HepG2 (cell line): ENCODE data around the gene CACNA1G. TPM values are rescaled to one million over a fixed set of nuclear protein-coding genes. Genes with fewer than 3 reads are reported as not detected.

Source experiments
- CBX5 ChIP-seq: sonication (generic); formaldehyde crosslinking; IDR thresholded peaks from 2 replicates; pipeline ENCODE4 v1.4.0; 2020; ENCODE audit warnings: missing genetic modification reagents, borderline replicate concordance
- CERS6 ChIP-seq: sonication (generic); formaldehyde crosslinking; IDR thresholded peaks from 2 replicates; pipeline ENCODE4 v1.5.0; 2020; ENCODE audit warnings: missing genetic modification reagents
- GATAD1 ChIP-seq: IDR thresholded peaks from 2 replicates; pipeline ENCODE4 v1.6.1; 2016; ENCODE audit warnings: missing genetic modification reagents, missing compliant biosample characterization
- LCORL ChIP-seq, 2 experiments: fragments of 450-650 bp in 1 of 2; sonication (generic) in 1 of 2; formaldehyde crosslinking in 1 of 2; IDR thresholded peaks; 2 replicates each; pipeline versions ENCODE4 v1.5.0 to v1.6.1; 2017 to 2020; ENCODE audit warnings: antibody characterized with exemption in 1 of 2, missing genetic modification reagents in 1 of 2
- NPAS2 ChIP-seq: sonication (generic); formaldehyde crosslinking; IDR thresholded peaks from 2 replicates; pipeline ENCODE4 v1.8.0; 2022; ENCODE audit warnings: mild to moderate bottlenecking, missing genetic modification reagents, borderline replicate concordance
- PTBP1 ChIP-seq: fragments of 200-400 bp; formaldehyde crosslinking; IDR thresholded peaks from 2 replicates; pipeline ENCODE4 v1.6.1; 2018; ENCODE audit warnings: low read length, low read depth; ENCODE audit not compliant: poor library complexity, severe bottlenecking
- RORA ChIP-seq: sonication (generic); formaldehyde crosslinking; IDR thresholded peaks from 2 replicates; pipeline ENCODE4 v1.5.0; 2020; ENCODE audit warnings: mild to moderate bottlenecking, missing genetic modification reagents, moderate library complexity
- SIX1 ChIP-seq: sonication (generic); formaldehyde crosslinking; IDR thresholded peaks from 2 replicates; pipeline ENCODE4 v1.4.0; 2020; ENCODE audit warnings: missing genetic modification reagents, borderline replicate concordance
- SMARCE1 ChIP-seq: fragments of 450-650 bp; IDR thresholded peaks from 2 replicates; pipeline ENCODE4 v1.6.1; 2017; ENCODE audit warnings: borderline replicate concordance
- SNAPC4 ChIP-seq: sonication (generic); formaldehyde crosslinking; IDR thresholded peaks from 2 replicates; pipeline ENCODE4 v1.4.0; 2020; ENCODE audit warnings: mild to moderate bottlenecking, missing genetic modification reagents
- SNRNP70 ChIP-seq: fragments of 200-400 bp; formaldehyde crosslinking; IDR thresholded peaks from 2 replicates; pipeline ENCODE4 v1.6.1; 2017; ENCODE audit warnings: mild to moderate bottlenecking, low read depth, low read length, moderate library complexity
- SOX5 ChIP-seq: IDR thresholded peaks from 2 replicates; pipeline ENCODE4 v1.6.1; 2016; ENCODE audit warnings: borderline replicate concordance
- ZBTB7B ChIP-seq: sonication (generic); formaldehyde crosslinking; IDR thresholded peaks from 2 replicates; pipeline ENCODE4 v1.4.0; 2020; ENCODE audit warnings: missing genetic modification reagents
- ZNF33A ChIP-seq: sonication (generic); formaldehyde crosslinking; IDR thresholded peaks from 2 replicates; pipeline ENCODE4 v1.5.1; 2020; ENCODE audit warnings: missing genetic modification reagents, mild to moderate bottlenecking, moderate library complexity, borderline replicate concordance
- ZNF614 ChIP-seq: IDR thresholded peaks from 2 replicates; pipeline ENCODE4 v1.6.1; 2018; ENCODE audit warnings: missing biosample characterization, missing genetic modification reagents, inconsistent platforms, borderline replicate concordance
- ZNF740 ChIP-seq: sonication (generic); formaldehyde crosslinking; IDR thresholded peaks from 2 replicates; pipeline ENCODE4 v1.4.0; 2020; ENCODE audit warnings: missing genetic modification reagents
- polyA plus RNA-seq, 8 experiments: library from polyadenylated mRNA; depleted of rRNA in 3 of 8; stranded (reverse) in 7 of 8; unstranded in 1 of 8; fragments of >200 nt; fragmentation: Illumina TruSeq in 4 of 8; extraction: Trizol in 4 of 8; gene quantifications; 2 replicates each; pipeline versions ENCODE4 v1.2.1 to v1.2.3, GENCODE V29; 2011 to 2016; ENCODE audit warnings: low read depth in 4 of 8, missing spikeins in 1 of 8, mixed read lengths in 1 of 8; ENCODE audit not compliant: insufficient read depth in 1 of 8
- total RNA-seq, 5 experiments: library from RNA; depleted of rRNA; stranded (reverse); fragments of >200 nt; fragmentation: Illumina TruSeq; extraction: Trizol; gene quantifications; 2 replicates each; pipeline ENCODE4 v1.2.3, GENCODE V29; 2016; ENCODE audit warnings: low read depth in 1 of 5
- TF ChIP-seq, protein P1 (sequence below): sonication (generic); formaldehyde crosslinking; IDR thresholded peaks from 2 replicates; pipeline ENCODE4 v1.4.0; 2020; ENCODE audit warnings: missing genetic modification reagents, mild to moderate bottlenecking, borderline replicate concordance
- TF ChIP-seq, protein P2 (sequence below): IDR thresholded peaks from 2 replicates; pipeline ENCODE4 v1.6.1; 2016; ENCODE audit warnings: low read depth, borderline replicate concordance

Gene CACNA1G
- total and polyA plus RNA-seq, 2 of the 13 experiments (the other 11 are each of a cell fraction or from before 2014, with no cell fraction given): 0.02 TPM; not detected in 1

DNA sequence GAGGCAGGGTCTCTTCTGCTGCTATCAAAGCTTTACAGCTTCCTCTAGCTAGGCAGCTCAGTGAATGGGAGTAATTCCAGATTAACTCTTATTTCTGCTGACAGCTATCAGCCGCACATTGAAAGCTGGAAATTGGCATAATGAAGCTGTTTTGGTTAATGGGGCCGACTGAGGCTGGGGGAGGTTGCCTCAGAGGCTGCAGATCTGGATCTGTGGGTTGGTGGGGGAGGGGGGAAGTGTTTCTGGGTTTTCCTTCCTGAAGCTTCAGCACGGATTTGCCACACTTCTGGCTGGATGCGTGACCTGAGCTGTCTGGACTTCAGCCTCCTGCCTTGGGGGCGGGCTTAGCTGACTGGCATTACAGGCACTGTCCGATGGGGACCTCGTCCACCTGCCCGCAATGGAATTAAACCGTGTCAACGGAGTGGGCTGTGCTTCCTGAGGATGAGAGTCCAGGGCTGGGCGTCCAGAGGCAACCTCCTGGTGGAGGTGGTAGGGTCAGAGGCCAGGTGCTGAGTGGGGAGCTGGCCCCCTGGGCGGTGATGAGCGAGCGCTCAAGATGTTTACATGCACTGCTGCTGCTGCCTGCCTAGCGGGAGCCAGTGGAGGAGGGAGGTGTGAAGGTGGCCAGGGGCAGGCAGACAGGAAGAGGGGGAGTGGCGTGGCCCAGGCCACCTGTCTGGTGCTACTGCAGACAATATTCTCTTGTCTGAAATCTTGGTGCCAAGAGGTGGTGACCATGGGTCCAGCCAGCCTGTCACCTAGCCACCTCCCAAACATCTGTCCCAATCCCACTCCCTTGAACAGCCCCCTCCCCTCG, 67.5 kb downstream of the CACNA1G start (continued):
- TF ChIP-seq GATAD1 (CRISPR knock-in tag) (peak; percentile 58; the same call in 1 of the 2 replicates), ZNF614 (CRISPR knock-in tag) (peak; percentile 71; the same call in 1 of the 2 replicates), SMARCE1 (no peak), RORA (CRISPR knock-in tag) (no peak), LCORL (IDR thresholded peaks at IDR 0.05) (no peak), LCORL (CRISPR knock-in tag; IDR thresholded peaks at IDR 0.05) (peak; percentile 92), NPAS2 (CRISPR knock-in tag) (no peak), SNAPC4 (CRISPR knock-in tag) (no peak), SNRNP70 (no peak), PTBP1 (no peak), ZNF740 (no peak), ZNF33A (no peak), ZBTB7B (CRISPR knock-in tag) (no peak), SOX5 (CRISPR knock-in tag) (peak; percentile 26; the same call in 1 of the 2 replicates), CERS6 (CRISPR knock-in tag) (no peak), CBX5 (CRISPR knock-in tag) (0 out of 2 replicates have a peak, but pooled peaks have one; percentile 30), SIX1 (no peak)
- TF ChIP-seq, protein P1, sequence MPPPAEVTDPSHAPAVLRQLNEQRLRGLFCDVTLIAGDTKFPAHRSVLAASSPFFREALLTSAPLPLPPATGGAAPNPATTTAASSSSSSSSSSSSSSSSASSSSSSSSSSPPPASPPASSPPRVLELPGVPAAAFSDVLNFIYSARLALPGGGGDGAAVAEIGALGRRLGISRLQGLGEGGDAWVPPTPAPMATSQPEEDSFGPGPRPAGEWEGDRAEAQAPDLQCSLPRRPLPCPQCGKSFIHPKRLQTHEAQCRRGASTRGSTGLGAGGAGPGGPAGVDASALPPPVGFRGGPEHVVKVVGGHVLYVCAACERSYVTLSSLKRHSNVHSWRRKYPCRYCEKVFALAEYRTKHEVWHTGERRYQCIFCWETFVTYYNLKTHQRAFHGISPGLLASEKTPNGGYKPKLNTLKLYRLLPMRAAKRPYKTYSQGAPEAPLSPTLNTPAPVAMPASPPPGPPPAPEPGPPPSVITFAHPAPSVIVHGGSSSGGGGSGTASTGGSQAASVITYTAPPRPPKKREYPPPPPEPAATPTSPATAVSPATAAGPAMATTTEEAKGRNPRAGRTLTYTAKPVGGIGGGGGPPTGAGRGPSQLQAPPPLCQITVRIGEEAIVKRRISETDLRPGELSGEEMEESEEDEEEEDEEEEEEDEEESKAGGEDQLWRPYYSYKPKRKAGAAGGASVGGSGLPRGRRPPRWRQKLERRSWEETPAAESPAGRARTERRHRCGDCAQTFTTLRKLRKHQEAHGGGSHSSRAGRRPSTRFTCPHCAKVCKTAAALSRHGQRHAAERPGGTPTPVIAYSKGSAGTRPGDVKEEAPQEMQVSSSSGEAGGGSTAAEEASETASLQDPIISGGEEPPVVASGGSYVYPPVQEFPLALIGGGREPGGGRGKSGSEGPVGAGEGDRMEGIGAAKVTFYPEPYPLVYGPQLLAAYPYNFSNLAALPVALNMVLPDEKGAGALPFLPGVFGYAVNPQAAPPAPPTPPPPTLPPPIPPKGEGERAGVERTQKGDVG (CRISPR knock-in tag): 0 out of 2 replicates have a peak, but pooled peaks have one; percentile 49
- TF ChIP-seq, protein P2, sequence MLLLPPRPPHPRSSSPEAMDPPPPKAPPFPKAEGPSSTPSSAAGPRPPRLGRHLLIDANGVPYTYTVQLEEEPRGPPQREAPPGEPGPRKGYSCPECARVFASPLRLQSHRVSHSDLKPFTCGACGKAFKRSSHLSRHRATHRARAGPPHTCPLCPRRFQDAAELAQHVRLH (CRISPR knock-in tag): peak; percentile 66; the same call in 1 of the 2 replicates
